Measurements from ENCODE around the gene NKX6-2. TPM values are rescaled to one million over a fixed set of nuclear protein-coding genes. Genes with fewer than 3 reads are reported as not detected.

NKX6-2 gene
- polyA plus RNA-seq, 3 donors from 2014 or later, result not detected

Other genes with a start within 250 kb of the NKX6-2 start
- 1 to 10 TPM in 1 of 3 donors, under 1 TPM in 2; 0.30 to 1.7 (median 0.48) TPM for gene INPP5A, start 248.4 kb downstream of the NKX6-2 start, polyA plus RNA-seq
- not detected for gene CFAP46, start 156.4 kb upstream of the NKX6-2 start, polyA plus RNA-seq